Limb (tissue), 2 donors: Measurements from ENCODE around the gene ATP1A3.
"Not testable (repeated sequence)": the region's sequence is repeated elsewhere in the genome, so short reads cannot be mapped to it uniquely, and the experiment has no call there.

Experiments used
- DNase-seq, 2 donors: peaks; one replicate each; pipeline ENCODE4 v3.0.0-alpha.2; 2016; ENCODE audit errors: extremely low spot score in 2 of 2

Gene ATP1A3

GRCh38 chr19:42010245-42011126 is 16.5 kb upstream of the ATP1A3 start:
- no peak for DNase-seq

DNA sequence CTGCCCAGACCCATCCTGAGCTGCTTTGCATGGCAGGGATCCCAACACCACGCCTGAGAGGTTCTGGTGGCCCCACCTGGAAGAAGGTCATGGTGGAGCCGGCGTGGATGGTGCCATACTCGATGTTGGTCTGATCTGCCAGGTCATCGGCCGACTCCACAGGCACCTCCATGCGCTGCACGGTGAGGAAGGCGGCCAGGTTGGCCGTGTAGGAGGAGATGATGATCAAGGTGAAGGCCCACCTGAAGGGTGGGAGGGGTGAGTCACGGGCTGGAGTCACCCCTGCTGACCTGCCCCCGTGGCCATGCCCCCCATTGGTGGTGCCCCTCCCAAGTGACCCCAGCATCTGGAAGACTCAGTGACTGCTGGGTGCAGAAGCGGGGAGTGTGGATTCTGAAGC is 12.5 kb upstream of the ATP1A3 start:
- no peak for DNase-seq

DNA sequence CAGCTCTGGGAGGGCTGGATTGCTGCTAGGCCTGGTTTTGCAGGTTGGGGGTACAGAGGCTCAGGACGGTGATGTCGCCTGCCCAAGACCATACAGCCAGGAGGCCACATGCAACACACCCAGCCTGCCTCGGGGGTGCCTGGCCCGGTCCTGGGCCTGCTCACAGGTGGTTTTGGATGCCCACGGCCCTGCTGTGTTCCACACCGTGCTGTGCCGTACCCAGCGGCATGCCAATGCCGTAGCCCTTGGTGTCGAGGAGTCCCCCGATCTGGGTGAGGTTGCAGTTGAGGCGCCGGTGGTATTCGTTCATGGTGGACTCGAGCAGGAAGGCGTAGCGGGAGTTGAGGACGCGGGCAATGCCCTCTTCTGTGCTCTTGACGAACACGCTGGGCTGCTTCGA is 11.5 kb upstream of the ATP1A3 start:
- DNase-seq: no peak

GRCh38 chr19:42003506-42004294 is 9.7 kb upstream of the ATP1A3 start:
- no peak for DNase-seq

- DNase-seq: no peak
Observed at GRCh38 chr19:41999878-42000208, 5.8 kb upstream of the ATP1A3 start.

- DNase-seq: peak in 1 of 2 donors; percentile 47
Observed at GRCh38 chr19:41999071-41999877, 5.2 kb upstream of the ATP1A3 start.

DNA sequence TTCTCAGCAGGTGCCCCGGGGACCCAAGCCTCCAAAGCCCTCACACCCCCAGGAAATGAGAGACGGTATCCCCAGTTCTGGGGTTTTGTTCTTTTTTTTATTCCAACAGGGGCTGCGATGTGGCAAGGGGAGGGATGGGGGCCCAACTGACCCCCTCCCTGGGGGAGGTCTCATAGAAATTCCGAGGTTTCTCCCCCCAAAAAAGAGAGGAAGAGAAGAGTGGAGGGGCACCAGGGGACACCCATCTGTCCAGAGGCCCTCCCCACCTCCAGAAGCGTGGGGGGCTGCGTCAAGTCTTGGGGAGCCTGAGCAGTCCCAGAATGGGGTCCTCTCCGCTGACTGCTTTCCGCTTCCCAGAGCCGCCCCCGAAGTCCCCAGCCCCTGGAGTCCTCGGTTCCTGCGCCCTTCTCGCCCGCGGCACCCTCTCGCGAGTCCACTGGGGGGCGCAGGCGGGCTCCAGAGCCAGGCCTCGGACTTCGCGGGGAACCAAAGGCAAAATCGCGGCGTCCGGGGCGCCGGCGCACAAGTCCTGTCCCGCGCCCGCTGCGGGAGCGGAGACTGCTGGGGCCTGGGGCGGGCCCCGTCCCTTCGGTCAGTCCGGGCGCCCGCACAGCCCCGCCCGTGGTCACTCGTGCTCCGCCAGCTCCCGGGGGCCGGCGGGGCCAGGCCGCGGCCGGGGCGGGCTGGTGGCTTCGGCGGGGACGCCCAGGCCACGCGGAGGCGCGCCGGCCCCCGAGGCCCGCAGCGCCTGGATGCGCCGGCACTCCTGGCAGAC is 4.4 kb upstream of the ATP1A3 start:
- peak in 1 of 2 donors; percentile 75 for DNase-seq

DNA sequence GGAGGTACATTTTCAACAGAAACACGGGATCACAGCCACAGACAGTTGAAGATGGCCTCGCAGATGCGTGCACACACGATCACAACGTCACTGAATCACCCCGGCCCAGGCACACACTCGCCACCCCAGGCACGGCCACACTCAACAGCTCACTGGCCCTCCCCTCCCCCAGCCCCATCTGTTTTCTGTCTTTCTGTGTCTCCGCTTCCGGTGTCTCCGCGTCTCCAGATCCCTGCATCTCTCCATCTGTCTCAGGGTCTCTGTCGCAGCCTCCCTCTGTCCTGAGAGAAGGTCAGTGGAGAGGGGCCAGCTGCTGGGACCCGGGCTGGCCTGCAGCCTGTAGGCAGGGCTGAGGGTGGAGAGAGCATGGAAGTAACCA is 3.8 kb upstream of the ATP1A3 start:
- peak in 1 of 2 donors; percentile 50 for DNase-seq

GRCh38 chr19:41997121-41997850 is 3.3 kb upstream of the ATP1A3 start:
- peak; percentile 30 to 76 for DNase-seq

DNA sequence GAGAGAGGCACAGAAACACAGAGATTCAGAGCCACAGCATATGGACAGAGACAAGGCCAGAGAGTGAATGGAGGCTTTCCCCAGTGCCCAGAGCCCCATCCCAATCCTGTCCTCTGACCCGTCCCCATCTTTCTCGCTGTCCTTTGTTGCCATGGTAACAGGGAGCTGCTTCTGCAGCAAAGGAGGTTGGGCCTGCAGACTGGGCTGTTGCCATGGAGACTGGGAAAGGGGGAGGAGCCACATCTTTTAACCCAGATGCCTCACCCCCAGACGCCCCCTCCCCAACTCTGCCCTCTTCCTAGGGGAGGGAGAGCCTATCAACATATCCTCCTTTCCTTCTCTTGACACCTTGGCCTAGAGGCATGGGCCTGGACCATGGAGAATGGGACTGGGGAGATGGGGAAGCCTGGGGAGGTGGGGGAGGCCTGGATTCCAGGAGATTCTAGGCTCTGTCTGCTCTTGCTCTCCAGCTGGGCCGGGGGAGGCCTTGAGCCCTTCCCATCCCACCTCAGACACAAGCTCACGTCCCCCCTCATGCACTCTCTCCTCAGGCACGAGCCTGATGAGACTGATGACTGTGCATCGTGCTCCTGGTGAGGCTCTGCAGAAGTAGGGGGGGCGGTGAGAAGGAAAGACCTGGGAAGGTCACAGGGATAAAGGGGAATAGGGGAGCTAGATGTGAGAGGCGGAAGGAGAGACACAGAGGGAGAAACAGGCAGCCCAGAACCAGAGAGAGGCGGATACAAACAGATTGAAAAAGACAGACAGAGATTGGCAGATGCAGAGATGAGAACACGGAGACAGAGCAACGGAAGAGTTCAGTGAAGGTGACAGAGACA is 2.1 kb upstream of the ATP1A3 start:
- peak in 1 of 2 donors; percentile 73 for DNase-seq

- no peak for DNase-seq
Observed at GRCh38 chr19:41994994-41995958, 1.2 kb upstream of the ATP1A3 start.

DNA sequence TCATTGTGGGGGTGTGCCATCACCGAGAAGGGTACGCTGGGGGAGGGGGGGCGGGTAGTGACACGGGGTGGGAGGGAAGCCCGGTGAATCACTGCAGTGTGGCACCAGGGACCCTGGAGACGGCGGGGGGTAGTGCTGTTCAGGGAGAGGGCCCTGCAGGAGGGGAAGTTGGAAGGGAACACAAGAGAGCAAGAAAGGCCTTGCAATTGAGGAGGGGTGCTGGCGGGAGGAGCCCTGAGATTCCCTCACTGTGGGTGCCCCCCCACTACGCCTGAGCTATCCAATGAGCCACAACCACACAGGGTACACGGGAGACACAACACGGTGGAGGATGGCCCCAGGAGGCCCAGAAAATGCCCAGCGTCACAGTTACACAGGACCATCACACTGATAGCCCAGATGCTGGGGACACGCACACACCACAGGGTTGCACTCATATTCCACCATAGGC is 516 bp upstream of the ATP1A3 start:
- DNase-seq: no peak

GRCh38 chr19:41991925-41992569 is 2.0 kb downstream of the ATP1A3 start:
- DNase-seq: not testable (repeated sequence)

- no peak for DNase-seq
Observed at GRCh38 chr19:41991025-41991424, 3.0 kb downstream of the ATP1A3 start.

- no peak for DNase-seq
Observed at GRCh38 chr19:41990615-41991014, 3.4 kb downstream of the ATP1A3 start.

DNA sequence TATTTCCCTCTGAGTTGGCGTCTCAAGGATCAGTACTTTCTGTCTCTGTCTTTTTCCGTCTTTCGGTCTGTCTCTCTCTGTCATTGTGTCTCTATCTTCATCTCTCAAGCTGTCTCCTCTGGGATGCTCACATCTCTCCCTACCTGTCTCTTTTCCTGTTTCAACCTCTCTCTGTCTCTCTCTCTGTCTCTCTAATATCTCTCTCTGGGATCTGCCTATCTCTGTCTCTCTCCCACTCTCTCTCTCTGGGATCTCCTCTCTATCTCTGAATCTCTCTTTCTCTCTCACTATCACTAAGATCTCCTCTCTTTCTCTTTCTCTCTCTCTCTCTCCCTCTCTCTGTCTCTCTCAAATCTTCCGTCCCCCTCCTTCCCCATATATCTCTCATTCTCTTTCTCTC is 4.0 kb downstream of the ATP1A3 start:
- no peak for DNase-seq

DNA sequence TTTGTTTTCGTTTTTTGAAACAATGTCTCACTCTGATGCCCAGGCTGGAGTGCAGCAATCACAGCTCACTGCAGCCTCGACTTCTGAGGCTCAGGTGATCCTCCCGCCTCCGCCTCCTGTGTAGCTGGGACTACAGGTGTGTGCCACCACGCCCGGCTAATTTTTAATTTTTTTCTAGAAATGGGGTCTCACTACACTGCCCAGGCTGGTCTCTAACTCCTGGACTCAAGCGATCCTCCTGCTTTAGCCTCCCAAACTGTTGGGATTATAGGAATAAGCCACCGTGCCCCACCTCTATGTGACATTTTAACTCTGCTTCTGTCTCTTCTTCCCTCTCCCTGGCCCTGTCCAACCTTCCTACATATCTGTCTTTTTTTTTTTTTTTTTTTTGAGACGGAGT is 5.1 kb downstream of the ATP1A3 start:
- no peak for DNase-seq
